NCI-H2196 treated with DMSO at 0.1 percent for 48 hours (cell line): ENCODE data around the gene FEM1A.
"Not testable (repeated sequence)": the region's sequence is repeated elsewhere in the genome, so short reads cannot be mapped to it uniquely, and the experiment has no call there.

Experiments used
- DNase-seq: peaks from one replicate; lab custom pipeline; 2025; ENCODE audit not compliant: unreplicated experiment; lab: John Stamatoyannopoulos, UW

Gene FEM1A, protein sequence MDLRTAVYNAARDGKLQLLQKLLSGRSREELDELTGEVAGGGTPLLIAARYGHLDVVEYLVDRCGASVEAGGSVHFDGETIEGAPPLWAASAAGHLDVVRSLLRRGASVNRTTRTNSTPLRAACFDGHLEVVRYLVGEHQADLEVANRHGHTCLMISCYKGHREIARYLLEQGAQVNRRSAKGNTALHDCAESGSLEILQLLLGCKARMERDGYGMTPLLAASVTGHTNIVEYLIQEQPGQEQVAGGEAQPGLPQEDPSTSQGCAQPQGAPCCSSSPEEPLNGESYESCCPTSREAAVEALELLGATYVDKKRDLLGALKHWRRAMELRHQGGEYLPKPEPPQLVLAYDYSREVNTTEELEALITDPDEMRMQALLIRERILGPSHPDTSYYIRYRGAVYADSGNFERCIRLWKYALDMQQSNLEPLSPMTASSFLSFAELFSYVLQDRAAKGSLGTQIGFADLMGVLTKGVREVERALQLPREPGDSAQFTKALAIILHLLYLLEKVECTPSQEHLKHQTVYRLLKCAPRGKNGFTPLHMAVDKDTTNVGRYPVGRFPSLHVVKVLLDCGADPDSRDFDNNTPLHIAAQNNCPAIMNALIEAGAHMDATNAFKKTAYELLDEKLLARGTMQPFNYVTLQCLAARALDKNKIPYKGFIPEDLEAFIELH

DNA sequence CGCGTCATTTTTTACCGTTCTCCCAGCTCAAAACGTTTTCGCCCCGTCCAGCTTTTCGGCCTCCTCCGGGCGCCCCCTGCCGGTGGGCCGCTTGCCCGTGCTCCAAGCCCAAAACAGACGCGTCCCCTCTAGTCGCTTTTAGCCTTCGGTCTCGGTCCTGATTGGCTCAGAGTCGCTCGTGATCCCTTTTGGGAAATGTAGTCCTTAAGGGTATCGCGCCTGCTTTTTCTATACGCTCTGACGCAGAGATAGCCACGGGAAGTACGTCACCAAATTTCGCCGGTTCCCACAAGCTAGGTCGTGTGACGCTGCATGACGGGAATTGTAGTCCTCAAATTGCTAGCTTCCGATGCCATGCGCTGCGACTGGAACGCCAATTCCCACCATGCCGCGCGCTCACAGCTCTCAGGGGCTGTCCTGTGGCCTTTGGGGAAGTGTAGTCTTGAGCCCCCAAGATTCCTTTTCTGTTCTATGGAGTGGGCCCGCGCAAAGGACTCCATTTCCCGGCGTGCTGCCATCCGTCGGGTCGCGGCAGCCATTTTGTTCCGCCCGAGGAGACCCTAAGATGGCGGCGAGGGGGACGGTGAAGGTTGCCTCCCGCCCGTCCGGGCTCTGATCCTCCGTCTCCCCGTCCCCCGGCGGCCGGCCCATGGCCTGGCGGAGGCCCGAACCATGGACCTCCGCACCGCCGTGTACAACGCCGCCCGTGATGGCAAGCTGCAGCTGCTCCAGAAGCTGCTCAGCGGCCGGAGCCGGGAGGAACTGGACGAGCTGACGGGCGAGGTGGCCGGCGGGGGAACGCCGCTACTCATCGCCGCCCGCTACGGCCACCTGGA is at the start of gene FEM1A:
TSS of gene FEM1A (plus strand) at position 552 of the 836 bp plus-strand sequence. CDS start at position 673, 121 bp downstream.
- DNase-seq: peak; percentile 99

DNA sequence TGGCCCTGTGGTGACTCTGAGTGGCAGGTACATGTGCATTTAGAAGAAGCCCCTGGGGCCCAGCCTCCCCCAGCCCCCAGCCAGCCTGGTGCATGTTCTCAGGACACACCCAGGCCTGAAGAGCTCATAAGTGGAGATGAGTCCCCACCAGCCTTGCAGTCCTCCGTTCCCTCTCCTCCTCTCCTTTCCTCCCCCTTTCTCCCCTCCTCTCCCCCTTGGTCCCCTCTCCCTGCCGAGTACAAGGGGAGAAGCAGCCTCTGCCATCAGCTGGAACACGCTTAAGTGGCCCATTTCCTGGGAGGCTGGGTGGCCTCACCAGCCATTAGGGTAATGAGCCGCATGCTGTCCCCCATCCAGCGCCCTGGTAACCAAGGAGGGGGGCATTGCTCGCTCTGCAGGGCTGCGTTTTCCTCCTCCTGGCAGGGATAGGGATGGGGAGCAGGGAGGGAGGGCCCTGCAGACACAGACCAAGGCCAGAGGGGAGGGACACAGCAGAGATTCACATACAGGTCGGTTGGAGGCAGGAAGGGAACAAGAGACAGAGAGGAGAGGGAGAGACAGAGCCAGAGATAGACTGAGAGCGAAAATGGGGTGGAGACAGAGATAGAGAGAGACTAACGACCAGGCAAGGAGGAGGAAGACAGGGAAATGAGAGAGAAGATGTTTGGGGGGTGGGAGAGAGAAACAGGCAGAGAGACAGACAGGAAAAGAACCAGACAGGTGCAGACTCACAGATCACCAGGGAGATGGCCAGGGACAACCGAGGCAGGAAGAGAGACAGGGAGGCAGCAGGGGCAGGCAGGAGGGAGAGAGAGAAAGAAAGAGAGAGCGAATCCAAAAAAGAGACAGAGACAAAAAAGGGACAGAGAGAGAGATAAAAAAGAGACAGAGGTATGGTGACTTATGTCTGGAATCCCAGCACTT is 48.5 kb upstream of the FEM1A start:
- no peak for DNase-seq

DNA sequence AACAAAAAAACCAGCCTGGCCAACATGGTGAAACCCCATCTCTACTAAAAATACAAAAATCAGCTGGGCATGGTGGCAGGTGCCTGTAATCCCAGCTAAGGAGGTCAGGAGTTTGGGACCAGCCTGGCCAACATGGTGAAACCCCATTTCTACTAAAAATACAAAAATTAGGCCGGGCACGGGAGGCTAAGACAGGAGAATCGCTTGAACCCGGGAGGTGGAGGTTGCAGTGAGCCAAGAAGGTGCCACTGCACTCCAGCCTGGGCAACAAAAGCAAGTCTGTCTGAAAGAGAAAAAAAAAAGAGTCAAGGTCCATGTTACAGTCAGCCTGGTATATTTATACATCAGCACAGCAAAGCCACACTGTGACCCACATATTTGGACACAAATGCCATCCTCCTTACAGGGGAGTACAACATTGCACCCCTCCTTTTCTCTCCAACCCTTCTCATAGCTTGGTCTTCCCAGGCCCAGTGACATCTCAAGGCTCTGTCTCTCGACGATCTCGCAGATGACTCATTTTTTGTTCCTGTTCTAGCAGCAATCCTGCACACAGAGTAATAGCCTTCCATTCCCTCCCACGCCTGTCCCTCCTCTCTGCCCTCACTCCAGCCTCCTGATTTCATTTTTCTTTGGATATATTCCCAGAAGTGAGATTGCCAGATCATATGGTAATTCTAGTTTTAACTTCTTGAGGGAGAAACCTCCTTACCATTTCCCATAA is 46.9 kb upstream of the FEM1A start:
- no peak for DNase-seq

DNA sequence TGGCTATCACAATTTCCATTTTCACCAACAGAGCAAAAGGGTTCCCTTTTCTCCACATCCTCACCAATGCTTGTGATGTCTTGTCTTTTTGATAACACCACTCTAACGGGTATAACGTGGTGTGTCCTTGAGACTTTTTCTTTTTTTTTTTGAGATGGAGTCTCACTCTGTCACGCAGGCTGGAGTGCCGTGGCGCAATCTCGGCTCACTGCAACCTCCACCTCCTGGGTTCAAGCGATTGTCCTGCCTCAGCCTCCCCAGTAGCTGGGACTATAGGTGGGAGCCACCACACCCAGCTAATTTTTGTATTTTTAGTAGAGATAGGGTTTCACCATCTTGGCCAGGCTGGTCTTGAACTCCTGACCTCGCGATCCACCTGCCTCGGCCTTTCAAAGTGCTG is 46.4 kb upstream of the FEM1A start:
- DNase-seq: not testable (repeated sequence)

DNA sequence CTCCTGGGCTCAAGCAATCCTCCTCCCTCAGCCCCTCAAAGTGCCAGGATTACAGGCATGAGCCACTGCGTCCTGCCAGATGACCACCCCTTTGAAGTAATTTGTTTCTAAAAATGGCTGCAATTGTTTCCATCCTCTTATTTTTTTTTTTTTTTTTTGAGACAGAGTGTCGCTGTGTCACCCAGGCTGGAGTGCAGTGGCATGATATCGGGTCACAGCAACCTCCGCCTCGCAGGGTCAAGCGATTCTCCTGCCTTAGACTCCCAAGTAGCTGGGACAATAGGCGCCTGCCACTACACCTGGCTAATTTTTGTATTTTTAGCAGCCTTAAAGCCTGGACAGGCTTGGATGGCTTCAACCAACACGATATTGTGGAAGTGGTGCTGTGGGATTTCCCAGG is 45.5 kb upstream of the FEM1A start:
- DNase-seq: no peak

DNA sequence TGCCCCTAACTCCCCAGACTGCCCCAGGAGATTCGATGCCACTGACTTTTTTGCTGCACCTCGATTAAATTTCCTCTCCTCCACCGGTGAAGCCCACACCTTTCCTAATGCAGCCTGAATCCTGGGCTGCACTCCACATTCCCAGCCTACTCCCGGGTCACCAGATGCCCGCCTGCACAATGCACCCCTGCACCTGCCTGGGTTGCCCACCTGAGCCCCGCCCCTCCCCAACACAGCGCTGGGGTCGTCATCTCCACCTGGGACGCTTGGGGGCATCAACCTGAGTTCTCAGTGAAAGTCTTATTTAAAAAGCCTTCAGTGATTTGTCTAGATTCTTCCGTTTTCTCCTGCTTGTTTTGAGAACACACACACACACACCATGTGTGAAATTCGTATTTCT is 43.3 kb upstream of the FEM1A start:
- DNase-seq: no peak

DNA sequence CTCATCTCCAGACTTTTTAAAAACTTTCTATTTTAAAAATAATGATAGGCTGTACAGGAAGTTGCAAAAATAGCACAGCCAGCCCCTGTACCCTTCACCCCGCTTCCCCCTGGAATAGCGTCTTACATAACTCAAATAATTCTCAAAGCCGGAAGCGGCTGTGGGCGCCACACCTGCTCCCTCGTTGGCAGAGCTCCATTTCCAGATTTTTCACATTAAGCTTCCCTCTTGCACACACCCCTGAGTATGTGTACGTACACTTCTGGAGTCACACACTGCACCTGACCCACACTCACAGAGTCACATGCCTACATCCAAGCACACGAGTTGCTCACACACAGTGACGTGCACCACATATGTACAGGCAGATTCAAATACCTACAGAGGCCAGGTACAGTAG is 42.9 kb upstream of the FEM1A start:
- no peak for DNase-seq

DNA sequence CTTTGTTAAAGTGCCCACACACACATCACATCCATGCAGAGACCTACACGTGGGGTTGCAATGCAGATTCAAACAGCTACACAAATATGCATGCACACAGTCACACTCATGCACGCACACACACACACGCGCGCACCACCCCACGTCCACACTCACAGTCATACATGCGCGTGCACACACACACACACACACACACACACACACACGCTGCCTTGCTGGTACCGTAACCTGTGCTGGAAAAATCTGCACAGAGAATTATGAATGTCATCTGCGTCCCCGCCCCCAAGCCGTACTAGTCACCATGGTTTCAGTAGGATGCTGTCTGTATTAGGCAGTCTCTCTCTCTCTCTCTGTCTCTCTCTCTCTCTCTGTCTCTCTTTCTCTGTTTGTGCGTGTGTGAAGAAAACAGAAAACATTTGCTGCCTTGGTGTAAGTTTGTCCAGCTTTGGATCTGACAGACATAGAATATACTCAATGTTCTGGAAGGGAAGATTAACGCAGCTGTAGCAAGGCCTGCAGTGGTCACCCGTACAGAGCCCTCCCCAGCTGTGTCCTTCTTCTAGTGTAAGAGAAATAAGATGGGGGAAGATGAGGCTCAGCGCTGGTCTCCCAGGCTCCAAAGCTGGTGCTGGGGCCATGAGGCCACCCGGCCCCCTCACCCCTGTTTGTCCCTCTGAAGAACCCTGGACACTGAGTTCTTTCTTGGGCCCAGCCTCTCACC is 41.5 kb upstream of the FEM1A start:
- no peak for DNase-seq

DNA sequence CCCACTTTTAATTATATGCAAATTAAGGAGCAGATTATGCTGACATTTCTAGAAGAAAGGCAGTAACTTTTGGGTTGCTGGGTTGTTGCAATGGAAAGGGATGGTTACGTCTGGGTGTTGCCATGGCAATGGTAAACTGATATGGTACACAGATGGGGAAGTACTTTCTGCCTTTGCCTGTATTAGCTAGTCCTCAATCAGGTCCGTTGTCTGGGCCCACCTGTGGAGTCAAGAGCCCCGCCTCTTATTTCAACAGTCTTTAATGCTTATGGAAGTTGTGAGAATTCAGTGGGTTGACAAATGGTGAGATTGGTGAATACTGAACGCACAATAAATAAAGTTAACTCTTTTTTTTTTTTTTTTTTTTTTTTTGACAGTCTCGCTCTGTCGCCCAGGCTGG is 37.3 kb upstream of the FEM1A start:
- no peak for DNase-seq

DNA sequence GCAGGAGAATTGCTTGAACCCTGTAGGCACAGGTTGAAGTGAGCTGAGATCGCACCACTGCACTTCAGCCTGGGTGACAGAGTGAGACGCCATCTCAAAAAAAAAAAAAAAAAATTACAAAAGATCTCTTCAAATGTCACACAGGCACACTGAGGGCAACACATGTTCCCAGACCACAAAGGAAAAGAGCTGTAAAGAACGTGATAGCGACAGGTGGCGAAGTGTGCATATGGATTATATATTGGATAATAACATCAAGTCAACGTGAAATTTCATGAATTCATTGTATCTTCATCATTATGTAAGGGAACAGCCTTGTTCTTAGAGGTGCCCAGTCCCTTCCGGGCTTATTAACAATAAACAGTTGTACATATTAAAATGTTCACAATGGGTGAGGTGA is 36.1 kb upstream of the FEM1A start:
- DNase-seq: no peak

DNA sequence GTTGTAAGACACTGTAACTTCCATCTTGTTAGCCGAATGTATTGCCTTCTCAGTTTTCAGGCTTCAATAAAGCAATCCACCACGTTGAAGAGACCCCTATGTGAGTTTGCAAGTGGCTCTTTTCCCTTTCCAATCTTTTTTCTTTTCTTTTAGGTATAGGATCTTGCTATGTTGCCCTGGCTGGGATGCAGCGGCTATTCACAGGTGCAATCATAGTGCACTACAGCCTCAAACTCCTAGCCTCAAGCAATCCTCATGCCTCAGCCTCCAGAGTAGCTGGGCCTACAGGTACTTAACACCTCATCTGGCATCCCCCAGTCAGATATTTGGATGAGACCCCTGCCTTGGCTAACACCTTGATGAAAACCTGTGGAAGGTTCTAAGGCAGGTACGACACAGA is 33.5 kb upstream of the FEM1A start:
- DNase-seq: no peak

DNA sequence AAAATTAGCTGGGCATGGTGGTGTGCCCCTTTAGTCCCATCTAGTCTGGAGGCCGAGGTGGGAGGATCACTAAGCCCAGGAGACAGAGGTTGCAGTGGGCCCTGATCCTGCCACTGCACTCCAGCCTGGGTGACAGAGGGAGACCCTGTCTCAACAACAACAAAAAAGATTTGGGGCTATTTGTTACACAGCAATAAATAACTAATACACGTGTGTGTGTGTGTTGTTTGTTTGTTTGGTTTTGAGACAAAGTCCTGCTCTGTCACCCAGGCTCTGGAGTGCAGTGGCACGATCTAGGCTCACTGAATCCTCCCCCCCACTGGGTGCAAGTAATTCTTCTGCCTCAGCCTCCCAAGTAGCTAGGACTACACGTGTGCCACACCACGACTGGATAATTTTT is 32.9 kb upstream of the FEM1A start:
- DNase-seq: no peak

DNA sequence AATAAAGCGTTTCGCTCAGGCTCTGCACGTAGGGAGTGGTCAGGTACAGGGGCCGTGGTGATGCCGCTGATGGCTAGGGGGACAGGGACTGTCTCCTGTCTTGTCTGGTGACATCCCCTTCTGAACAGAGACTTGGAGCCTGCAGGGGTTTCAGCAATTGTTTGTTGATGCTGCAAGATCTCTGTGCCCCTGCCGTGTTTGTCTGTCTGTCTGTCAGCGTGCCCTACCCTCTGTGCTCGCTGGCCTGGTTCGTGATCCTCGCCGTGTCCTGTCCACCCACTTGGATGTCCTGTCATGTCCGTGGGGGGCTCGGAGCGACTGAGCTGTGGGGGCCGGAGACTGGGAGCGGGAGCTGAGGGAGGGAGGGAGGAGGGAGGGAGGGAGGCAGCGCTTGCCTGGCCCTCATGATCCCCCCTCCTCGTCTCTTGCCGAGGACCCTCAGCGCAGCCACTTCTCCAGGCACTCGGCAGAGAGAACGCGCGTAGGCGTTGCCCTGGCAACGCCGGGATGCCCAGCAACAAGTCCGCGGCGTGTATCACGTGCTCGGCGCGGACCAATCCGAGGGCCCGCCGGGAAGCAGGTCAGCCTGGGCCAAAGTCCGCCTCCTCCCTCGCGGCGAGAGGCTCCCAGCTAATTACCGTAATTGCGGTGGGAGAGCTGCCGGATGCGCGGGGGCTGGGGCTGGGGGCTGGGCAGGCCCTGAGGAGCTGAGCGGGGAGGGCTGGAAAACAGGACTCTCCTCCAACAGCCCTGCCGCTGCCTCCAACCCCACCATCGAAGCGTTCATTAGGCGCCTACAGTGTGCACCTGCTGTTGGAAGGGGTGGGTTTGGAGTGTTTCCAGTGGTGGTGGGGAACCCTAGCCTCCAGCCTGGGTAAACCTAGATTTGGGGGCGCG is 31.9 kb upstream of the FEM1A start:
- peak; percentile 91 for DNase-seq

DNA sequence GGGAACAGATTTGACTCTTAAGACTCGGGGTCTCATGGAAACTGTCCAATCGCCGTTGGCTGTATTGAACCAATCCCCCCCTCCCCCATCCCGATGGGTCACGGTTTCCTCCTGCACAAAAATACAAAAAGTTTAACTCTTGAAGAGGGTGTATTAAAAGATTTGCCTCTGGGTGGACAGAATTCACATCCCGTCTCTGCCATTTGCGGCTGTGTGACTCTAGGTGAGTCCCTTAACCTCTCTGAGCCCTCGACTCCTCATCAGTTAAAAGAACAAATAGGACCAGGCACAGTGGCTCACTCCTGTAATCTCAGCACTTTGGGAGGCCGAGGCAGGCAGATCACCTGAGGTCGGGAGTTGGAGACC is 31.3 kb upstream of the FEM1A start:
- no peak for DNase-seq

DNA sequence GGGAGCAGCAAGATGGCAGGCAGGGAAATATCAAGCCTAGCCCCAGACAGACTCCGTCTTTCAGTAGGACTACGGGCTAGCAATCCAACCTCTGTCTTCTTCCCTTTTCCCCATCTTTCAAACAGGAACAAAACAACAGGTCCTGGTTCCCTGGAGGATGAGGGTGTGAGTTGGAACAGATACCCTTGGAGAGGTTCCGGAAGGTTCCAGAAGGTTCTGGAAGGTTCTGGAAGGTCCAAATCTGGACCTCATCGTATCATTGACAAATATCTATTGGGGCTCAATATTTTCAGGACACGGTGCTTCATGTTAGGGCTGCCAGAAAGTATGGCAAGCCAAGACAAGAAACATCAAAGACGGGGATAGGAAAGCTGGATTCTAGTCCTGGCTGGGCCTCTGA is 28.5 kb upstream of the FEM1A start:
- no peak for DNase-seq

DNA sequence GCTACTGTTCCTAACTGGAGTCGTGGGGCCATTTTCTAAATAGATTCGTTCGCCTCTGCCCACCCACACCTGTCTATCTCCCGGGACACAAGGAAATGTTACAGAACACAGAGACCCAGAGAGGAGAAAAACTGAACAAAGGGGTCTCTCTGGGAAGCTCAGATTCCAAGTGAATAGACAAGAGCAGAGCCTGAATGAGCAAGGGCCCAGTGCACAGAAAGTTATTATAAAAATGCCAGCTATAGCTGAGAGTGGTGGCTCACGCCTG is 27.2 kb upstream of the FEM1A start:
- DNase-seq: no peak

DNA sequence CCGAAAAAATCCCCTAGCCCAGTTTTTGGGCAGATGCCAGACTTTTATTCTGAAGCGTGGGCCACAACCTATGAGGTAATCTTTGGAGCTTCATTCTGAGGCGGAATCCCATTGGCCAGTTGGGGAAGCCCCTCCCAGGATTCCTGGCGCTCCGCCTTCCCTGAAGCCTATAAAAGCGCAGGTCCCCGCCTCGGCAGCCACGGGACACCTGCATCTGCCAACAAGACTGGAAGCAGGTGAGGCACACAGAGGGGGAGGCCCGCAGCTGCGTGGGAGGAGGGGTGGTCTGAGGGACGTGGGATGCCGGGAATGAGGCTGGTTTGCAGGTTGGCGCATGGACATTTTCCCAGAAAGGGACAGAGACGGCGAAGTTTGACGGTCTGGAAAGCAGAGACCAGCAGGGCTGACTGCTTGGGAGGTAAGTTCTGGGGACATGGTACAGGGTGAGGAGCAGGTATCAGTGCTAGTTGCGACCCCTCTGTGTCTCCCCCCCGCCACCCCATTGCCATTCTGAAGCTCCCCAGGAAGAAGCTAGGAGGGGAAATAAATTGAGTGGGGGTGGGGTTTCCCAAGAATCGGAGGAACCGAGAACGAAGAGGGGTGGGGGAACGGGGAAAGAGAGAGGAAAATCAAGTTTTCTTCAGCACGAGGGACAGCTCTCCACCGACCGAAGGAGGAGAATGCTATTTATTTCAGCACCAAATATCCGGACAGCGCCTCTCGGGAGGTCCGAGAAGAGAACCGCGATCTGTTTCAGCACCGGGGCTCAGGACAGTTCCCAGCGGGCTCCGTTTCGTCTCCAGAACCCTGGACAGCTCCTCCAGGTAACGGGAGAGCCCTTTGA is 22.4 kb upstream of the FEM1A start:
- DNase-seq: peak; percentile 82

DNA sequence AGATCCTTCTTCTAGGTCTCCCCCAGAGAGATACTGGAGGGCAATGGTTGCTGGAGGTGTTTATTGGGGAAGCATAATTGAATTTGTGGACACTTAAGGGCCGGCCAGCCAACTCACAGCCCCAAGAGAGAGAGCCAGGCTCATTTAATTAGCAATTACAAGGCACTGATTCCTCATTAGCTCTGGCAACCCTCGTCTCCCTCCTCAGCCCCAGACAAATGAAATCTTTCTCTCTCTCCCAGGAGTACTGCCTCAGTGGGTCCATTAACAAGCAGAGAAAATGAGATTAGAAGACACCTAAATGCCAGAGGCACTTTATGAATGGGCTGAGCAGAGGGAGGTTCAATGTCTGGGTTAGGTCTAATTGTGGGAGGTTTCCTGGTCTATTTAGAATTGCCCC is 19.0 kb upstream of the FEM1A start:
- no peak for DNase-seq
